Measurements from ENCODE around the gene UGDH.
"Not testable (repeated sequence)": the region's sequence is repeated elsewhere in the genome, so short reads cannot be mapped to it uniquely, and the experiment has no call there.

The UGDH gene

GRCh38 chr4:39510348-39510929, 16.8 kb downstream of the UGDH start:
- H3K4me3 ChIP-seq (ENCODE audit: low read depth, low read length), result no peak overlapping the region
- TF ChIP-seq CTCF (IDR thresholded peaks at IDR 0.05; ENCODE audit: insufficient read depth, low read depth, low read length, missing control alignments), result no peak
- no peak for DNase-seq (ENCODE audit: low read depth)

- no peak for DNase-seq (ENCODE audit: low read depth)
- no peak overlapping the region for H3K4me3 ChIP-seq (ENCODE audit: low read depth, low read length)
- TF ChIP-seq CTCF (IDR thresholded peaks at IDR 0.05; ENCODE audit: insufficient read depth, low read depth, low read length, missing control alignments), result no peak
Observed at GRCh38 chr4:39505581-39505980, 21.7 kb downstream of the UGDH start.

GRCh38 chr4:39504538-39504937, 22.7 kb downstream of the UGDH start:
- no peak for TF ChIP-seq CTCF (IDR thresholded peaks at IDR 0.05; ENCODE audit: insufficient read depth, low read depth, low read length, missing control alignments)
- no peak for DNase-seq (ENCODE audit: low read depth)
- no peak overlapping the region for H3K4me3 ChIP-seq (ENCODE audit: low read depth, low read length)

- H3K4me3 ChIP-seq (ENCODE audit: low read depth, low read length); DNase-seq (ENCODE audit: low read depth): not testable (repeated sequence)
Observed at GRCh38 chr4:39502664-39503035, 24.6 kb downstream of the UGDH start.

DNA sequence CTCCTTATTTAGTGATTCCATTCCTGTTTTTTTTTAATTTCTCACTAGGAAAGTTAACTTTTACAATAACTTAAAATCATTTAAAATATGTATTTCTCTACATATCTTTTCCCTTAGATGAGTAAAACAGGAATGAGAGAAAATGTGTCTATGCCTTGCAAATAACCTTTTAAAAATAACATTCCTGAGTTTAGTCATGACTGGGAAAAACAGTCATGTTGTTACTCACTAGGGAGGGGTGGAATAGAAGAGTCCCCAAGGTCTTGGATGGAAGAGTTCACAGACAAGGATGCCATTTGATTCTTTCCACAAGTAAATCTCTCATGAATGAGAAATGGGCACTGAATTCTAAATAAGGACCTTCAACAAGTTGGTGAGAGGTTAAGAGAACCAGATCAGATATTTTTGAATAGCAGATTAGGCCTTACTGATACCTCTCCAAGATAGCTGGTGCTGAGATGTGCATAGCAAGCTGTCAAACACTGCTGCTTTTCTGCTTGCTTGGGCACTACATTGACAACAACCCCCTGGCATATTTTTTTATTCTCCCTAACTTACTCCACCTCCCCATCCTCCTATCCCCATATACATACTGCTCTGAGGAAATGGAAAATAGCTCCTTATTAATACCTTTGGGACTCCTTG, 25.1 kb downstream of the UGDH start:
- no peak for DNase-seq (ENCODE audit: low read depth)
- no peak overlapping the region for H3K4me3 ChIP-seq (ENCODE audit: low read depth, low read length)
- TF ChIP-seq CTCF (IDR thresholded peaks at IDR 0.05; ENCODE audit: insufficient read depth, low read depth, low read length, missing control alignments), result no peak

GRCh38 chr4:39498727-39499020, 28.6 kb downstream of the UGDH start:
- no peak overlapping the region for H3K4me3 ChIP-seq (ENCODE audit: low read depth, low read length)
- no peak for DNase-seq (ENCODE audit: low read depth)
- no peak for TF ChIP-seq CTCF (IDR thresholded peaks at IDR 0.05; ENCODE audit: insufficient read depth, low read depth, low read length, missing control alignments)

DNA sequence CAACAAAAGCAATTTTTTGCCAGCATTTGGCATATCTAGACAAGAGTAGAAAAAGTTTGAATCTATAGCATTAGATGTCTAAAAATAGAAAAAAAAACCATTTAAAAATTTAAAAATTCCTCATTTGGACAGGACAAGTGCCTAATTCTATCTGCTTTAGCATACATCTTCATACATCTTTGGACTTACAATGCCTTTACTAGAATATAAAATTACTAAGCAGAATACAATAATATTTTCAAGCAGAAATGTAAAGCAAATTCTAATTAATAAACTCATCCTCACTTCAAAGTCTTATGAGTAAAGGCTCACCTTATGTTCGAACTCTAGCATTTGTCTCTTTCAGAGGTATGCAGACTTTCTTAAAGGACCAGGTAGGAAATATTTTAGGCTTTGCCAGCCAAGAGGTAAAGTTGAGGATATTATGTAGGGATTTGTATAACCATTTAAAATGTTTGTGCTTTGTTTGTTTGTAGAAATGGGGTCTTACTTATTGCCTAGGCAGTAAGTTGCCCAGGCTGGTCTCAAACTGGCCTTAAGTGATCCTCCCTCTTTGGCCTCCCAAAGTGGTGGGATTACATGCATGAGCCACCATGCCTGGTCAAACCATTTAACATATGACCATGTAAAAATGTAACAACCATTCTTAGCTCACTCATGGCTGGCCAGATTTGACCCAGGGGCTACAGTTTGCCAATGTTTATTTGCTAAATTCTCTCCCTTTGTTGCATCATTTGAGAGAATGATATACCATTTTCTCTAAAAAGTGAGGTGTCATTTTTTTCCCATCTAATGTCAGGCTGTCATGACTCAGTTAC, 29.1 kb downstream of the UGDH start:
- no peak for TF ChIP-seq CTCF (IDR thresholded peaks at IDR 0.05; ENCODE audit: insufficient read depth, low read depth, low read length, missing control alignments)
- DNase-seq (ENCODE audit: low read depth), result no peak
- H3K4me3 ChIP-seq (ENCODE audit: low read depth, low read length), result no peak overlapping the region

Measured in GM12865 (cell line).